ENCODE measurements around the gene AMOTL2.

Gene AMOTL2

DNA sequence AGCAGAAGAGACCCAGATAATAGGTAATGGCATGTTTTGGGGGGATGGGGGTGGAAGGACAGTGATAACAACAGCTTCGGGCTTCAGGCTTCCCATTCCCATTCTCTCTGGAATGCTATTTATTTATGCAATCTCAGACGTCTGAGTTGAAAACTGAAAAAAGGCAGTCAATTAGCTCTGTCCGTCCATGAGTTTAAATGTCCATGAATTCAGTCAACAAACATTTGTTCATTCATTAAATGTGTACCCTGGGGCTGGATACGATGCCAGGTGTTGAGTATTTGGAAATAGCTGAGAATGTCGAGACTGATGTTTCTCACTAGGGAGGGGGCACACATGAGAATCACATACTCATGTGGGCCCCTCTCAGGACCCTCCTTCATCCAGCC lies 42.4 kb downstream of the AMOTL2 start:
- Histone ChIP-seq H3K36me3 (ENCODE audit: control insufficient read depth, insufficient read depth, low read length) (no peaks in the 10 kb centered on the region), H3K4me3 (ENCODE audit: low read length) (no peak overlapping the region), H3K27me3 (ENCODE audit: control insufficient read depth, insufficient read depth, low read length) (no peaks in the 10 kb centered on the region), H3K4me1 (ENCODE audit: control insufficient read depth, insufficient read depth, low read length) (peaks cover 52% of the 10 kb centered on the region), H3K27ac (ENCODE audit: low read depth, low read length) (peak overlapping the region; percentile 25), H3K9ac (ENCODE audit: low read length) (no peak overlapping the region)

GRCh38 chr3:134330883-134331810 lies 43.1 kb downstream of the AMOTL2 start:
- H3K9ac ChIP-seq (ENCODE audit: low read length) = no peak overlapping the region
- H3K27ac ChIP-seq (ENCODE audit: low read depth, low read length) = peak overlapping the region; percentile 70
- no peaks in the 10 kb centered on the region for H3K27me3 ChIP-seq (ENCODE audit: control insufficient read depth, insufficient read depth, low read length)
- no peaks in the 10 kb centered on the region for H3K36me3 ChIP-seq (ENCODE audit: control insufficient read depth, insufficient read depth, low read length)
- no peak overlapping the region for H3K4me3 ChIP-seq (ENCODE audit: low read length)
- H3K4me1 ChIP-seq (ENCODE audit: control insufficient read depth, insufficient read depth, low read length) = peaks cover 48% of the 10 kb centered on the region

DNA sequence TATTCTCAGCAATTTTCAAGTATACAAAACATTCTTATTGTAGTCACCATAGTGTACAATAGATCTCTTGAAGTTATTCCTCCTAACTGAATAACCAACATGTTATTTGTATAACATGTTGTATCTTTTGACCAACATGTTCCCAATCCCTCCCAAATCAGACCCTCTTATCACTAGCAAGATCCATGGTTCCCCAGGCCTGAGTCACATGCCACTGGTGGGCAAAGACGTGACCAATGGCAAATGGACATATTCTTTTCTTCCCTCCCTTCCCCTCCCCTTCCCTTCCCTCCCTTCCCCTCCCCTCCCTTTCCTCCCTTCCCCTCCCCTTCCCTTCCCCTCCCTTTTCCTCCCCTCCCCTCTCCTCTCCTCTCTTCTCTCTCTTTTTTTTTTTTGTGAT lies 45.4 kb downstream of the AMOTL2 start:
- Histone ChIP-seq H3K4me1 (ENCODE audit: control insufficient read depth, insufficient read depth, low read length) (peaks cover 34% of the 10 kb centered on the region), H3K36me3 (ENCODE audit: control insufficient read depth, insufficient read depth, low read length) (no peaks in the 10 kb centered on the region), H3K9ac (ENCODE audit: low read length) (no peak overlapping the region), H3K4me3 (ENCODE audit: low read length) (no peak overlapping the region), H3K27me3 (ENCODE audit: control insufficient read depth, insufficient read depth, low read length) (no peaks in the 10 kb centered on the region), H3K27ac (ENCODE audit: low read depth, low read length) (no peak overlapping the region)

- Histone ChIP-seq H3K27ac (ENCODE audit: low read depth, low read length) (peak overlapping the region; percentile 12), H3K4me3 (ENCODE audit: low read length) (no peak overlapping the region), H3K4me1 (ENCODE audit: control insufficient read depth, insufficient read depth, low read length) (peaks cover 30% of the 10 kb centered on the region), H3K27me3 (ENCODE audit: control insufficient read depth, insufficient read depth, low read length) (no peaks in the 10 kb centered on the region), H3K36me3 (ENCODE audit: control insufficient read depth, insufficient read depth, low read length) (no peaks in the 10 kb centered on the region), H3K9ac (ENCODE audit: low read length) (no peak overlapping the region)
Observed at GRCh38 chr3:134328147-134328591, 46.1 kb downstream of the AMOTL2 start.

- Histone ChIP-seq H3K9ac (ENCODE audit: low read length) (no peak overlapping the region), H3K27ac (ENCODE audit: low read depth, low read length) (peak overlapping the region; percentile 60), H3K27me3 (ENCODE audit: control insufficient read depth, insufficient read depth, low read length) (no peaks in the 10 kb centered on the region), H3K36me3 (ENCODE audit: control insufficient read depth, insufficient read depth, low read length) (no peaks in the 10 kb centered on the region), H3K4me1 (ENCODE audit: control insufficient read depth, insufficient read depth, low read length) (peaks cover 30% of the 10 kb centered on the region), H3K4me3 (ENCODE audit: low read length) (no peak overlapping the region)
Observed at GRCh38 chr3:134327594-134327975, 46.7 kb downstream of the AMOTL2 start.

GRCh38 chr3:134326760-134327593 lies 47.3 kb downstream of the AMOTL2 start:
- Histone ChIP-seq H3K9ac (ENCODE audit: low read length) (no peak overlapping the region), H3K4me1 (ENCODE audit: control insufficient read depth, insufficient read depth, low read length) (peaks cover 24% of the 10 kb centered on the region), H3K27ac (ENCODE audit: low read depth, low read length) (peak overlapping the region; percentile 60), H3K27me3 (ENCODE audit: control insufficient read depth, insufficient read depth, low read length) (no peaks in the 10 kb centered on the region), H3K36me3 (ENCODE audit: control insufficient read depth, insufficient read depth, low read length) (no peaks in the 10 kb centered on the region), H3K4me3 (ENCODE audit: low read length) (no peak overlapping the region)

DNA sequence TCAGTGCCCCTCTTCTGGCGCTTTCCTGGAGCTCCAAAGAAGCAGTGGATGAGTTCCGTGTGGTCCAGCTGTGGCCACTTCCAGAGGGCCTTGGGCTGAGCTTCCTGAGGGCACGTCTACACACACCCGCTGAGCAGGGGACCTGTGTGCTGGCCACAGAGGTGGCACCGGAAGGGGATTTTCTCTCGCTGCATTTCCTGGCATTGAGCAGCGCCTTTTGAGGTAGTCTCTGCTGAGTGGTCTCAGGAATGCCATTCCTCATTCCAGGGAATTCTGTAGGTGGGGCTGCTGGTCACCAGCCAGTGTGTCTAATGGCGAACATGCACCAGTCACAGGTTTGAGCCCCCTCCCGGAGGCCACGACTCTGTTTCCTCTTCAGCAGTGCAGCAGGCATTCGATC lies 48.1 kb downstream of the AMOTL2 start:
- no peak overlapping the region for H3K4me3 ChIP-seq (ENCODE audit: low read length)
- no peak overlapping the region for H3K27ac ChIP-seq (ENCODE audit: low read depth, low read length)
- no peaks in the 10 kb centered on the region for H3K36me3 ChIP-seq (ENCODE audit: control insufficient read depth, insufficient read depth, low read length)
- no peaks in the 10 kb centered on the region for H3K27me3 ChIP-seq (ENCODE audit: control insufficient read depth, insufficient read depth, low read length)
- no peak overlapping the region for H3K9ac ChIP-seq (ENCODE audit: low read length)
- peaks cover 16% of the 10 kb centered on the region for H3K4me1 ChIP-seq (ENCODE audit: control insufficient read depth, insufficient read depth, low read length)

DNA sequence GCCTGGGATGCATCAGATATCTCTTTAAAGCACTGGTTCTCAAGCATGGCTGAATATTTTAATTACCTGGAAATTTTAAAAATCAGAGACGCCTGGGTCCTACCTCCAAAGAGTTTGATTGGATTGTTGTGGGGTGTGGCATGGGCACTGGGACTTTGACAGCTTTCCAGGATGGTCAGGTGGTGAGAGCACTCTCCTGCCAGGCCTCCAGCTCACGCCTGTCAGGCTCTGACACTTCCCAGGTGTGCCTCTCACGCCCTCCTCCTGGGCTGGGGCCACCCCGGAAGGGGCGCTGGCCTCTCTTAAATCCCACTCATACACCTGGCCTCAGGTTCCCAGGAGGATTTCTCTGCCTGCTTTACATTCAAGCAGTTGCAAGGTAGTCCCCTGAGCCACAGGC lies 48.5 kb downstream of the AMOTL2 start:
- H3K4me1 ChIP-seq (ENCODE audit: control insufficient read depth, insufficient read depth, low read length) = peaks cover 11% of the 10 kb centered on the region
- no peak overlapping the region for H3K4me3 ChIP-seq (ENCODE audit: low read length)
- H3K27ac ChIP-seq (ENCODE audit: low read depth, low read length) = no peak overlapping the region
- H3K27me3 ChIP-seq (ENCODE audit: control insufficient read depth, insufficient read depth, low read length) = no peaks in the 10 kb centered on the region
- H3K9ac ChIP-seq (ENCODE audit: low read length) = no peak overlapping the region
- H3K36me3 ChIP-seq (ENCODE audit: control insufficient read depth, insufficient read depth, low read length) = no peaks in the 10 kb centered on the region

- Histone ChIP-seq H3K4me3 (ENCODE audit: low read length) (no peak overlapping the region), H3K27me3 (ENCODE audit: control insufficient read depth, insufficient read depth, low read length) (no peaks in the 10 kb centered on the region), H3K27ac (ENCODE audit: low read depth, low read length) (no peak overlapping the region), H3K36me3 (ENCODE audit: control insufficient read depth, insufficient read depth, low read length) (no peaks in the 10 kb centered on the region), H3K4me1 (ENCODE audit: control insufficient read depth, insufficient read depth, low read length) (peaks cover 10% of the 10 kb centered on the region), H3K9ac (ENCODE audit: low read length) (no peak overlapping the region)
Observed at GRCh38 chr3:134325061-134325705, 49.1 kb downstream of the AMOTL2 start.

DNA sequence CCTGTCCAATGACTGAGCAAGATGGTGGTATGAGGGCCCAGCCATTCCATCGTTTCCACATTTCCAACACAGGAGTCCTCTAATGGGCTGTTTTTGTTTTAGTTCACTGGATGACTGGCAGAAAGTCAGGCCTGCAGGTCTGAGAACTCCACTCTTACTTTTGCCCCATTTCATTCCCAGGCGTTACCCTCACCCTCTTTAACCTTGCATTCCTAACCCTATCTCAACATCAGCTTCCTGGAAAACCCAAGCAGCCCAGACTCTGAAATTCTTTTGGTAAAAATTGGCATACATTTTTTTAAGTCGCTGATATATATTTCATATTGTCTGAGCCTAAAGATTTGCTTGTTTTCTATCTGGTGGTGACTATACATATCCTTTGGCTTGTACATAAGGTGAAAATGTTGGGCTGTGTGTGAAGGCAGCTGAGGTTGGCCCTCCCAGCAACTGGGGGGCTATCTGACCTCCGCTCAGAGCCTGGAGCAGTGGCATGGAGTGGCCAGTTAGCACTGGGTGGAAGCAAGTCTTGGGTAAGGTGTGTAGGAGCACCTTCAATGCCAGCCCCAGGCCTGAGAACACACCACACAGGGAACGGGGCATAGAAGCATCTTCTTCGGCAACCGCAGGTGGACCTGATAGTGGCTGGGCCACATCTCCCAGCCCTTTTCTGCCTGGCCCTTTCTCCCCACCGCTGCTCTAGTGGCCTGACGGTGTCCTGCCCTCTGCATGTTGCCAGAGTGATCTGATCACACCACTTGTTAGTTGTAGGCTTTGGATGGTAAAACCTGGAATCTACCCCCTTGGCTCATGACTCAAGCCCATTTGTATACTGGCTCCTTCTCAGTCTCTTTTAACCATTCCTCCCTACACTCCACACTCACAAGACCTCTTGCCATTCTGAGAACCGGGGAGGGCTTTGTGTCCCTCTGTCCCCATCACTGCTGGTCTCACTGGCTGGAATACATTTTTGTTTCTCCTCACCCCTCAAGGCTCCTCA lies 50.0 kb downstream of the AMOTL2 start:
- no peak overlapping the region for H3K9ac ChIP-seq (ENCODE audit: low read length)
- no peaks in the 10 kb centered on the region for H3K36me3 ChIP-seq (ENCODE audit: control insufficient read depth, insufficient read depth, low read length)
- peaks cover 10% of the 10 kb centered on the region for H3K4me1 ChIP-seq (ENCODE audit: control insufficient read depth, insufficient read depth, low read length)
- no peaks in the 10 kb centered on the region for H3K27me3 ChIP-seq (ENCODE audit: control insufficient read depth, insufficient read depth, low read length)
- H3K27ac ChIP-seq (ENCODE audit: low read depth, low read length) = no peak overlapping the region
- H3K4me3 ChIP-seq (ENCODE audit: low read length) = no peak overlapping the region

GRCh38 chr3:134322286-134322685 lies 52.0 kb downstream of the AMOTL2 start:
- Histone ChIP-seq H3K9ac (ENCODE audit: low read length) (no peak overlapping the region), H3K4me1 (ENCODE audit: control insufficient read depth, insufficient read depth, low read length) (peaks cover 7% of the 10 kb centered on the region), H3K27ac (ENCODE audit: low read depth, low read length) (no peak overlapping the region), H3K27me3 (ENCODE audit: control insufficient read depth, insufficient read depth, low read length) (no peaks in the 10 kb centered on the region), H3K4me3 (ENCODE audit: low read length) (no peak overlapping the region), H3K36me3 (ENCODE audit: control insufficient read depth, insufficient read depth, low read length) (no peaks in the 10 kb centered on the region)

All from rectal smooth muscle tissue (tissue), 1 donor.